Measurements from ENCODE around the gene HOXA13. TPM values are rescaled to one million over a fixed set of nuclear protein-coding genes. Genes with fewer than 3 reads are reported as not detected.
A peak's percentile ranks its signal among the peaks of the same experiment; 100 is the strongest.

Gene HOXA13
- total RNA-seq, 1 donor from 2014 or later = not detected

DNA sequence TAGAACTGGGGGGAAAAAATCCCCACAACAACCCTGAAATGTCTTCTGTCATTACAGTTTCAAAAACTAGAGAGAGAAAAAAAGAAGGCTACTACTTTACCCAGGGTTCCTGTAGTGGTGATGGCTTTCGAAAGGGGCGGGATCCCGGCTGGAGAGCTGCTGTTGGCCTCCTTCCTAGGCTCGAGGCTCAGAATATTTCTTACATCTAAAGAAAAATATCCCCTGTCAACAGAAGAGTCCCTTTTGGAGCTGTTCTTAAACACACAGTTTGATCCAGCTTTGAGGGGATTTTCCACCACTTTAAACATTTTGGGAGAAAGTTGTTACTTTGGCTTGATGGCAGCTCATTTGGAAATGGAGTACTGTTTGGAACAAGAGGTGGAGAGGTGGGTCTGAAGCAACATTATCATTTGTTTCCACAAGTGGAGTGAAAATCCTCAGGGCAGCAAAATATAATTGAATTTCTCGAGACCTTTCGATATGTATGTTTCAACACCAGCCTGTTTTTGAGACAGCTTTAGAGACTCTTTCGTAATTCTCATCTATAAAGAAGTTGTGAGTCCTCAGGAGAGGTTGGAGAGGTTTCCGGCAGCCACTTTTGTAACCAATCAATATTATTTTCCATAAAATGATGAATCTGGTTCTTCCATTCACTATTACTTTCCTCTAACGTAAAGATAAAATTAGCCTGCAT lies 5.1 kb downstream of the HOXA13 start:
- no peak overlapping the region for H3K27ac Mint-ChIP-seq
- POLR2A ChIA-PET = no interaction called here
- CTCF ChIA-PET = interaction anchor here (0.6 to 3.3 kb wide), 11 partner anchors 8 to 1343 kb away, joined by 3 to 23 read pairs (median 13); no protein-coding TSS in a partner anchor
- ATAC-seq (ENCODE audit: low read depth) (no peak), DNase-seq (no peak)
- TF ChIP-seq, protein P1, sequence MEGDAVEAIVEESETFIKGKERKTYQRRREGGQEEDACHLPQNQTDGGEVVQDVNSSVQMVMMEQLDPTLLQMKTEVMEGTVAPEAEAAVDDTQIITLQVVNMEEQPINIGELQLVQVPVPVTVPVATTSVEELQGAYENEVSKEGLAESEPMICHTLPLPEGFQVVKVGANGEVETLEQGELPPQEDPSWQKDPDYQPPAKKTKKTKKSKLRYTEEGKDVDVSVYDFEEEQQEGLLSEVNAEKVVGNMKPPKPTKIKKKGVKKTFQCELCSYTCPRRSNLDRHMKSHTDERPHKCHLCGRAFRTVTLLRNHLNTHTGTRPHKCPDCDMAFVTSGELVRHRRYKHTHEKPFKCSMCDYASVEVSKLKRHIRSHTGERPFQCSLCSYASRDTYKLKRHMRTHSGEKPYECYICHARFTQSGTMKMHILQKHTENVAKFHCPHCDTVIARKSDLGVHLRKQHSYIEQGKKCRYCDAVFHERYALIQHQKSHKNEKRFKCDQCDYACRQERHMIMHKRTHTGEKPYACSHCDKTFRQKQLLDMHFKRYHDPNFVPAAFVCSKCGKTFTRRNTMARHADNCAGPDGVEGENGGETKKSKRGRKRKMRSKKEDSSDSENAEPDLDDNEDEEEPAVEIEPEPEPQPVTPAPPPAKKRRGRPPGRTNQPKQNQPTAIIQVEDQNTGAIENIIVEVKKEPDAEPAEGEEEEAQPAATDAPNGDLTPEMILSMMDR (IDR thresholded peaks at IDR 0.05) = no peak
- no peaks in the 10 kb centered on the region for H3K9me3 Mint-ChIP-seq
- no peak overlapping the region for H3K4me3 Mint-ChIP-seq
- intact Hi-C loops (cut with micrococcal nuclease) = loop anchor here (5.0 to 10.0 kb wide), 5 partner anchors 987 to 1907 kb away; partner anchors contain the start of genes JAZF1 and TRIL
- peaks cover 19% of the 10 kb centered on the region for H3K4me1 Mint-ChIP-seq
- H3K27me3 Mint-ChIP-seq = peaks cover 67% of the 10 kb centered on the region
- no peaks in the 10 kb centered on the region for H3K36me3 Mint-ChIP-seq (ENCODE audit: low read depth)

DNA sequence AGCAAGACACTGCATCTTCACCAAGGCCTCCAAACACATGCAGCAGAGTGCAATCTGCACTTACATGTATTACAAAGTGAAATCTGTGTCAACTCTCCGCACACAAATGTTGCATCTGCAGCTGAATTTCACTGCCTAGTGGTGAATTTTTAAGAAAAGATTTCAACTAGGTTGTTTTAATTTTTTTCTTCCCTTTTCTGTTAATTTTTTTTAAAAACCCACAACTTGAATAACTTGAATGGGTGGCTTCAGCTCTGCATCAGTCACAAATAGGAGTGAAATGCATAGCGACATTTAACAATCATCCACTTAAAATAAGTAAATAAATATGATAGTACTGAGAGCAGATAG lies 5.9 kb downstream of the HOXA13 start:
- intact Hi-C loops (cut with micrococcal nuclease) = loop anchor here (10.0 kb wide), 2 partner anchors 1081 to 1761 kb away; partner anchors contain the start of gene TRIL
- Mint-ChIP-seq H3K4me3 (no peak overlapping the region), H3K9me3 (no peaks in the 10 kb centered on the region), H3K36me3 (ENCODE audit: low read depth) (no peaks in the 10 kb centered on the region), H3K27me3 (peaks cover 71% of the 10 kb centered on the region), H3K27ac (no peak overlapping the region), H3K4me1 (peaks cover 23% of the 10 kb centered on the region)
- POLR2A ChIA-PET = no interaction called here
- CTCF ChIA-PET = interaction anchor here (0.8 to 3.3 kb wide), 4 partner anchors 12 to 900 kb away, joined by 3 to 16 read pairs (median 4); no protein-coding TSS in a partner anchor
- no peak for ATAC-seq (ENCODE audit: low read depth)
- TF ChIP-seq, protein P1 (IDR thresholded peaks at IDR 0.05) = no peak
- DNase-seq = no peak

DNA sequence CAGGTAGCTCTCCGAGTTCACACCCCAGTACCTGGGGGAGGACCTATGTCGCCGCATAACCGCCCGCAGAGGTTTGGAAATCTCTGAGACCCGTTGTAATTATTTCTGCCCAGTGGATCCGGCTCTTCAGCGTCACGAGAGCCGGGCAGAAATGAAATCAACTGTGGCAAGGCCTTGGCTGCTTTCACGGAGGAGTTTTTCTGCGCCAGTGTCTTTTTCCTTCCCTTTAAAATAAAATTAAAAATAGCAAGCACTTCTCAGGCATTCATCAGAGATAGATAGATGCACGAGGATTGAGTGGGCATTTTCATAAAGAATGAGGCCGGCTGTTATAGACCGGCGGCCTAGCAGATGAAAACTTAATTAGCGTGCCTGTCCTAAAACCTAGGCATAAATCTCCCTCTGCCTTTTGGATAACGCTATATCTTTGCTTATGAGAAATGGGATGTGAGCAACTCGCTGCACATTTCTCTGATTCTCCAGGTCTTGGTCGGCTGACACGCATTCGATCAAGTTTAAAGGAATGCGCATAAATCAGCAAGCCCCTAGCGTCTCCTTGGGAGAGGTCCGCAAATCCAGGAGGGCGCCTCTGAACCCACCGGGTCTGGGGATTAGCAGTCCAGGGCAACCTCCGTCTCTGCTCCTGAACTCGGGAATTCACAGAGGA lies 6.4 kb downstream of the HOXA13 start:
- TF ChIP-seq, protein P1 (IDR thresholded peaks at IDR 0.05) = no peak
- Mint-ChIP-seq H3K4me3 (peak overlapping the region; percentile 11), H3K27me3 (peaks cover 74% of the 10 kb centered on the region), H3K36me3 (ENCODE audit: low read depth) (no peaks in the 10 kb centered on the region), H3K9me3 (no peaks in the 10 kb centered on the region), H3K27ac (no peak overlapping the region), H3K4me1 (peaks cover 25% of the 10 kb centered on the region)
- no peak for ATAC-seq (ENCODE audit: low read depth)
- POLR2A ChIA-PET = no interaction called here
- CTCF ChIA-PET = interaction anchor here (0.8 to 3.3 kb wide), 4 partner anchors 12 to 900 kb away, joined by 3 to 16 read pairs (median 4); no protein-coding TSS in a partner anchor
- intact Hi-C loops (cut with micrococcal nuclease) = loop anchor here (10.0 kb wide), 2 partner anchors 1081 to 1761 kb away; partner anchors contain the start of gene TRIL
- no peak for DNase-seq

DNA sequence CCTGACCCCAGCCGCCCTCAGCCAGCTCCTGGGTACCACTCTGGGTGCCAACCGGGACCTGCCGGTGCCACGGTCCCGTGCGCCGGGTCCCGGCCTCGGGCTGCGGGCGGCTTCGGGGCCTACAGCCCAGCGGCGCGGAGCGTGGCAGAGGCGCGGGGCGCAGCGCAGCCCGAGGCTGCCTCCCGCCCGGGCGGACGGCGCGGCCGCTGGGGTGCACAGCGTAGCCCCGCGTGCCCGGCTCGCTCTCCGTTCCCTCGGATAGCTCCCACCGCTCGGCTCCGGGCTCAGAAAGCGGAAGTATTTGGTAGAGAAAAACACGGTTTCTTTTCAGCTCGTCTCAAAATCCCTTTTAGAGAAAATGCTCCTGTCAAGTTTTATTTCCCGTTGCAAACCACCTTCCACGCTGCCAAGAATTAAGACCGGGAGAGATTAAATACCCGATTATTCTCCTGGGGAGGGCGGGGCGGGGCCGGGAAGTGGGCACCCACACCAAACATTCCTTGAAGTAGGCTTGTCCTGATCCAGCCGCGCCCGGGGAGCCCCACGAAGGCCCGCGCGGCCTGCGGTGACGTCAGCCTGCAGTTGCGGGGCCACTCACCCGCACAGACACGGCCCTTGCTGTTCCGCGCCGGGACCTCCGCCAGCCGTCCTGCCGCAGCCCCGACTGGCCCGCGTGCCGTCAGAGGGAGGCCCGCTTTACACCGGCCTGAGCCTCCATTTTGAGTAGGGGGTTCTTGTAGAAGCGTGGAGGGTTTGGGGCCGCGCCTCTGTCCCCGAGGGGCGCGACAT lies 7.2 kb downstream of the HOXA13 start:
- DNase-seq = peak; percentile 33
- H3K27ac Mint-ChIP-seq = peak overlapping the region; percentile 35
- intact Hi-C loops (cut with micrococcal nuclease) = loop anchor here (10.0 kb wide), 2 partner anchors 1082 to 1762 kb away; partner anchors contain the start of gene TRIL
- peaks cover 32% of the 10 kb centered on the region for H3K4me1 Mint-ChIP-seq
- peaks cover 73% of the 10 kb centered on the region for H3K27me3 Mint-ChIP-seq
- TF ChIP-seq, protein P1 (IDR thresholded peaks at IDR 0.05) = no peak
- ChIA-PET POLR2A (interaction anchor here (0.6 to 0.7 kb wide), 4 partner anchors 64 to 1336 kb away, joined by 3 to 6 read pairs (median 4); no protein-coding TSS in a partner anchor), CTCF (interaction anchor here (1.4 kb wide), 1 partner anchor 42 kb away, joined by 3 read pairs; no protein-coding TSS in a partner anchor)
- peak overlapping the region; percentile 72 for H3K4me3 Mint-ChIP-seq
- no peaks in the 10 kb centered on the region for H3K9me3 Mint-ChIP-seq
- H3K36me3 Mint-ChIP-seq (ENCODE audit: low read depth) = no peaks in the 10 kb centered on the region
- peak; percentile 64 for ATAC-seq (ENCODE audit: low read depth)

Data from activated B cell treated with CpG ODN at 0.5 μM for 24 hours (primary cell).